GM21367 (cell line): ENCODE measurements around the gene PRIMA1.

Experiments used
- ATAC-seq: cut with Tn5 transposase; IDR thresholded peaks from one replicate; pipeline ENCODE4 v1.9.1; 2021; ENCODE audit not compliant: unreplicated experiment

Gene PRIMA1, protein sequence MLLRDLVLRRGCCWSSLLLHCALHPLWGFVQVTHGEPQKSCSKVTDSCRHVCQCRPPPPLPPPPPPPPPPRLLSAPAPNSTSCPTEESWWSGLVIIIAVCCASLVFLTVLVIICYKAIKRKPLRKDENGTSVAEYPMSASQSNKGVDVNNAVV

GRCh38 chr14:93788293-93788542 is at the start of gene PRIMA1:
PRIMA1 (minus strand) TSS chr14:93788485; CDS start chr14:93787718, 767 bp downstream.
- ATAC-seq = no peak

GRCh38 chr14:93834699-93835371 is 46.5 kb upstream of the PRIMA1 start:
- ATAC-seq = no peak

DNA sequence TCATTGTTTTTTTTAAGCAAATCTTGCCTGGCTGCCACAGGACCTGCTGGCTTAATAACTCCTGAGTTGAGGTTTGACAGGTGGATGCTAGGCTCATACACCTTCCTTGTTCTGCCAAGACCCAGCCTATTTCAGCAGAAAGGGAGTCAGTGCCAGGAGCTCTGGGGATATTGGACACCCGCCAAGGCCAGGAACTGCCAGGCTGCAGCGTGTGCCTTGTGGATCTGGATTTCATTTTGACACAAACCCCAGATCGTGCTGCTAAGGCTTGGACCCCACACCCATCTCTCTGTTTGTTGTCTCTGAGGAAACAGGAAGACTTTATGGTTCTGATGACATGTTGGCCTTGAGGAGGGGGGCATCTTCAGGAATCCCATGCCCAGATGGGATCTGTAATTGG is 44.4 kb upstream of the PRIMA1 start:
- no peak for ATAC-seq

- no peak for ATAC-seq
These were observed 43.8 kb upstream of the PRIMA1 start for GRCh38 chr14:93832081-93832480.

- no peak for ATAC-seq
These were observed 42.6 kb upstream of the PRIMA1 start for GRCh38 chr14:93830753-93831461.

DNA sequence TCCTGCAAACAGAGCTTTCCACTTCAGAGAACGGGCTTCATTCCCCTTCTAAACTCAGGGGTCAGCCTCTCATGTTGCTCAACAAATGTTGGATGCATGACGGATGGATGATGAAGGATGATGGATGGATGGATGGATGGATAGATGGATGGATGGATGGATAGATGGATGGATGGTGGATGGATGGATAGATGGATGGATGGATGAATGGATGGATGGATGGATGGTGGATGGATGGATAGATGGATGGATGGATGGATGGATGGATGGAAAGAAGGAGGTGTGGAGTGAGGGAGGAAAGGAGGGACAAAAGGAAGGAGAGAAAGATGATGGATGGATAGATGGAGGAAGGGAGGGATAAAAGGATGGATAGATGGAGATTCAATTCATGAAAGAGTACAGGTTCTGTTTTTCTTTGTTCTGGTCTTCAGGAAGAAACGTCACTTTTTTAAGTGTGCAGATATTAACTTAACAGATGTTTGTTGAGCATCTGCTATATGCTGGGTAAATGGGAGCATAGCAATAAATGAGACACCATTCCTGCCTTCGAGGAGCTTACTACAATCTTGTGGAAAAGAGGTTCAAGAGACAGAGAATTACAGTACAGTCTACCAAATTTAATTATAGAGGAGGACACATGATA is 41.7 kb upstream of the PRIMA1 start:
- ATAC-seq = no peak

GRCh38 chr14:93825235-93825553 is 36.9 kb upstream of the PRIMA1 start:
- ATAC-seq = no peak

DNA sequence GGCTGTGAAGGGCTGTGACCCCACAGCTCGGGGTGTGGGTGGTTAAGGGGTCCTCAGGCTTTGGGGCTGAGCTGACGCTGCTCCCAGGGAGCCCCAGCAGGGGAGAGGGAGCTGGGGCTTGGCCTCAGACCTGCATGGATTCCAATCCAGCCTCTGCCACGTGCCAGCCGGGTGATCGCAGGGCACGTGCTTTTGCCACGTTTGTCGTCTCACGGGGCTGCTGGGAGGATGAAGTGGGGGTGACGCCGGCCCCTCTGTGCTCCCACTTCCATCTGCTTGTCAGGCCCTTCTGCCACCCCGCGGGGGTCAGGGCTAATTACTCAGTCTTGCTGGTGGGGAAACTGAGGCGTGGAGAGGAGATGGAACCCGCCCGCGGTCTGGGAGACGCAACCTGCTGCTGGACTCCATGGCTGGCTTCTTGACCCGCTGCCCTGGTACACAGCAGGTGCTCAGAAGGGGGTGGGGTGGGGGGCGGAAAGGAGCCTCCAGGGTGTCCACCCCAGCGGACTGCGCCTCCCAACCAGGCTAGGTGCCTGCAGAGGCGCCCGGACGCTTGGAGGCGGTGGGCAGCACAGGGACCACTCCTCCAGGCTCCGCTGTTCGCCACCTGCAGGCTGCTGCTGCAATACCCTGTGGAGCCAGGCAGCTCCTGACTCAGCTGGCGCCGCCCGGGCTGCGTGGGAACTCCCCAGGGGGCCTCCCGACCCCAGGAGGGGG is 36.4 kb upstream of the PRIMA1 start:
- no peak for ATAC-seq

- ATAC-seq = no peak
These were observed 35.8 kb upstream of the PRIMA1 start for GRCh38 chr14:93824076-93824475.

GRCh38 chr14:93821051-93821450 is 32.8 kb upstream of the PRIMA1 start:
- ATAC-seq = no peak

- no peak for ATAC-seq
These were observed 30.6 kb upstream of the PRIMA1 start for GRCh38 chr14:93818857-93819256.

GRCh38 chr14:93811676-93812075 is 23.4 kb upstream of the PRIMA1 start:
- no peak for ATAC-seq

DNA sequence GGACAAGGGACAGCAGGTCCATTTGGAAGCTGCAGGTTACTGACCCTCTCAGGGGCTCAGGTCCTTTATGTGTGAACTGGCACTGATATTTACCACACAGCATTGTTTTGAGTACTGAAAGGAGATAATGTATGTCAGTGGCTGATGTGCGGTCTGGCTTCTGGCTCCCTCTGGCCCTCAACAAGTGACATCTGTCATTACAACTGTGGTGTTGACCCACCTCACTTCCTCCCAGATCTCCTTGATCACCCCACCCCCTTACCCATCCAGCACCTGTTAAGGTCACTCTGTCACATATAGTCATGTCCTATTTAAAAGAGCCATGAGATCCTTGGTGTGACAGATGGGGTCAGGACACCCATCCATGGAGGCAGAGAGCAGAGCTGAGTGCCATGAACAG is 22.7 kb upstream of the PRIMA1 start:
- ATAC-seq = no peak

DNA sequence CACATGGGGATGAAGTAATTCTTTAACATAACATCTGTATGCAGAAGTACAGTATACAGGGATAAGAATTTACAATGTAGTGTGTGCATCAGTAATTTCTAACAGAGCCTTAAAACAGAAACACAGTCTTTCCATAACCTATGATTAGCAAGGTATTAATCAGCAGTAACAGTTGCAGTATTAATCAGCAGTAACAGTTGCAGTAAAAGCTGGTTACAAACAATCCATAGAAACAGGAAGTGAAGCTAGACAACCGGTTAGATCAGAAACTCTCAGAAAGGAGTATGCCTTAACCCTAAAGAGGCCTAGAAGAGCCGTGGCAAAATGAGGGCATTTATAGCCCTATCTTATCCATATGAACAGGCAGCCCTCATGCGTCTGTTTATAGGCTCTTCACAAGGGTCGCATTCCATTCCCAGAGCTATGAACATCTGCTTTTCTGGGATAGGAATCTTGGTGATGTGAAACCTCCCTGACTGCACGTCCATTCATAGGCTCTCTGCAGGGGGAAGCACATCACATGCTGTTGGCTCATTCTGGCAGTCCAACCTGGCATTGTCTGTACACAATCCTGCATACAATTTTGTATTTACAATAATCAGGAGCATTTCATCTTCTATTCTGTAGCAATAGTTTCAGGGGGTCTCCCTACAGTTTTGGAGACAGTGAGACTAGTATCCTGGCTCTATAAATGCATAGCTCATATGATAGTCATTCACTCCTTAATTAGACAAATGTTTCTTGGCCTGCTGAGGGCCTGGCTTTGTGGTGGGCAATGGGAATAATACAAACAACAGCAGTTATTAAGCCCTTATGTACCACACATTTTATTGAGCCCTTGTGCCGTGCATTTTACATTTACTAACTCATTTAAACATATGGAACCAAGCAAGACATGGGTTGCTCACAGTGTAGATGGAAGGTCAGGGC is 21.5 kb upstream of the PRIMA1 start:
- ATAC-seq = peak; percentile 63

DNA sequence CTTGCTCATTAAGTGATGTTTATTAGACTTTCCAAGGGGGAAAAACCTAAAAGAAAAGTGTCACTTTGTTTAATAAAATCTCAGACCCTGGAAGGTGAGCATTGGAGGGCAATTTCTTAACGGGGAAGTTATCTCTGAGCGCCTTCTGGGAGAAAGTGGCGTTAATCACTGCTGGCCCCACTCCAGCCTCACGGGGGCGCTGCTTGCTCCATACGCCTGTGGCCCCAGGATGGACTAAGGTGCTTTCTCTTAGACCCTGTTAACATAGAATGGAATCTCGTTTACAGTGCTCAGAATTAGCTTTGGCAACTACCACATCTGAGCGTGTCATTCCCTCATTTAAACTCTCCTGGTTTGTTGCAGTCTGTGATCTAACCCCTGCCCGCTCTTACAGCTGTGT is 16.4 kb upstream of the PRIMA1 start:
- ATAC-seq = no peak

GRCh38 chr14:93803408-93804318 is 15.4 kb upstream of the PRIMA1 start:
- ATAC-seq = no peak

GRCh38 chr14:93799989-93800921 is 12.0 kb upstream of the PRIMA1 start:
- no peak for ATAC-seq

GRCh38 chr14:93799617-93799988 is 11.3 kb upstream of the PRIMA1 start:
- ATAC-seq = no peak

- ATAC-seq = no peak
These were observed 9.3 kb upstream of the PRIMA1 start for GRCh38 chr14:93797536-93797935.
